HL-60 (cell line): ENCODE data around the gene SUPV3L1.

Source experiments
- GABPA ChIP-seq: IDR thresholded peaks from 2 replicates; pipeline ENCODE4 v1.6.1; 2012; ENCODE audit warnings: low read depth
- POLR2AphosphoS5 ChIP-seq: IDR thresholded peaks from 2 replicates; pipeline ENCODE4 v1.6.1; 2012; ENCODE audit warnings: low read depth
- TF ChIP-seq, protein P1 (sequence below): IDR thresholded peaks from one replicate; pipeline ENCODE4 v1.5.1; 2011; ENCODE audit warnings: low read length, control low read depth, inconsistent platforms; ENCODE audit not compliant: insufficient read depth
- TF ChIP-seq, protein P2 (sequence below): IDR thresholded peaks from 2 replicates; pipeline ENCODE4 v1.6.1; 2012; ENCODE audit warnings: low read depth; ENCODE audit not compliant: insufficient replicate concordance

DNA sequence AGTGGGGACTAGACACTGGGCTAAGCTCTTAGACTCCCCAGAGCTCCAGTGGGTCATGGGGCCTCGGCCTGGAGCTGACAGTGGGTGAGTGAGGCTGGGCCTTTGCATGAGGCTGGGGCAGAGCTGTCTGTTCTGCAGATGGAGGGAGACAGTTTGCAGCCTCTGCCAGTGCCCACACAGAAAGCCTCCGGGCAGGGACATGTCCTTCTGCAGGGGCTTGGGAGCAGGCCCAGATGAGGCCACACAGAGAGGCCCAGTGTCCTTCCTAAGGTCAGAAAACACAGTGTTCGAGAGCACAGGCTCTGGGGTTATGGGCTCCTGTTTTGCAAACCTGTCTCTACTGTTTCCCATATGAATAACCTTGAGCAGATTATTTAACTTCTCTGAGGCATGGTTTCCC lies 73.1 kb downstream of the SUPV3L1 start:
- TF ChIP-seq, protein P1, sequence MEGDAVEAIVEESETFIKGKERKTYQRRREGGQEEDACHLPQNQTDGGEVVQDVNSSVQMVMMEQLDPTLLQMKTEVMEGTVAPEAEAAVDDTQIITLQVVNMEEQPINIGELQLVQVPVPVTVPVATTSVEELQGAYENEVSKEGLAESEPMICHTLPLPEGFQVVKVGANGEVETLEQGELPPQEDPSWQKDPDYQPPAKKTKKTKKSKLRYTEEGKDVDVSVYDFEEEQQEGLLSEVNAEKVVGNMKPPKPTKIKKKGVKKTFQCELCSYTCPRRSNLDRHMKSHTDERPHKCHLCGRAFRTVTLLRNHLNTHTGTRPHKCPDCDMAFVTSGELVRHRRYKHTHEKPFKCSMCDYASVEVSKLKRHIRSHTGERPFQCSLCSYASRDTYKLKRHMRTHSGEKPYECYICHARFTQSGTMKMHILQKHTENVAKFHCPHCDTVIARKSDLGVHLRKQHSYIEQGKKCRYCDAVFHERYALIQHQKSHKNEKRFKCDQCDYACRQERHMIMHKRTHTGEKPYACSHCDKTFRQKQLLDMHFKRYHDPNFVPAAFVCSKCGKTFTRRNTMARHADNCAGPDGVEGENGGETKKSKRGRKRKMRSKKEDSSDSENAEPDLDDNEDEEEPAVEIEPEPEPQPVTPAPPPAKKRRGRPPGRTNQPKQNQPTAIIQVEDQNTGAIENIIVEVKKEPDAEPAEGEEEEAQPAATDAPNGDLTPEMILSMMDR = no peak
- TF ChIP-seq, protein P2, sequence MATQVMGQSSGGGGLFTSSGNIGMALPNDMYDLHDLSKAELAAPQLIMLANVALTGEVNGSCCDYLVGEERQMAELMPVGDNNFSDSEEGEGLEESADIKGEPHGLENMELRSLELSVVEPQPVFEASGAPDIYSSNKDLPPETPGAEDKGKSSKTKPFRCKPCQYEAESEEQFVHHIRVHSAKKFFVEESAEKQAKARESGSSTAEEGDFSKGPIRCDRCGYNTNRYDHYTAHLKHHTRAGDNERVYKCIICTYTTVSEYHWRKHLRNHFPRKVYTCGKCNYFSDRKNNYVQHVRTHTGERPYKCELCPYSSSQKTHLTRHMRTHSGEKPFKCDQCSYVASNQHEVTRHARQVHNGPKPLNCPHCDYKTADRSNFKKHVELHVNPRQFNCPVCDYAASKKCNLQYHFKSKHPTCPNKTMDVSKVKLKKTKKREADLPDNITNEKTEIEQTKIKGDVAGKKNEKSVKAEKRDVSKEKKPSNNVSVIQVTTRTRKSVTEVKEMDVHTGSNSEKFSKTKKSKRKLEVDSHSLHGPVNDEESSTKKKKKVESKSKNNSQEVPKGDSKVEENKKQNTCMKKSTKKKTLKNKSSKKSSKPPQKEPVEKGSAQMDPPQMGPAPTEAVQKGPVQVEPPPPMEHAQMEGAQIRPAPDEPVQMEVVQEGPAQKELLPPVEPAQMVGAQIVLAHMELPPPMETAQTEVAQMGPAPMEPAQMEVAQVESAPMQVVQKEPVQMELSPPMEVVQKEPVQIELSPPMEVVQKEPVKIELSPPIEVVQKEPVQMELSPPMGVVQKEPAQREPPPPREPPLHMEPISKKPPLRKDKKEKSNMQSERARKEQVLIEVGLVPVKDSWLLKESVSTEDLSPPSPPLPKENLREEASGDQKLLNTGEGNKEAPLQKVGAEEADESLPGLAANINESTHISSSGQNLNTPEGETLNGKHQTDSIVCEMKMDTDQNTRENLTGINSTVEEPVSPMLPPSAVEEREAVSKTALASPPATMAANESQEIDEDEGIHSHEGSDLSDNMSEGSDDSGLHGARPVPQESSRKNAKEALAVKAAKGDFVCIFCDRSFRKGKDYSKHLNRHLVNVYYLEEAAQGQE = no peak
- no peak for TF ChIP-seq GABPA
- no peak for TF ChIP-seq POLR2AphosphoS5
